B cell (primary cell): ENCODE data around the gene ZNF780A. TPM values are rescaled to one million over a fixed set of nuclear protein-coding genes. Genes with fewer than 3 reads are reported as not detected.

ENCODE experiments used
- ATAC-seq: fragments of 200-7000 bp; cut with Tn5 transposase; one replicate; pipeline ENCODE4 v1.10.0; 2021; ENCODE audit warnings: low read depth, mild to moderate bottlenecking, moderate number of reproducible peaks, moderate library complexity
- CTCF ChIA-PET: fragments of 350-600 bp; sonication (Branson Sonifier 250); formaldehyde crosslinking; loops from one replicate; lab custom pipeline; 2021; ENCODE audit warnings: antibody characterized with exemption, inconsistent platforms; lab: Charles Lee
- POLR2A ChIA-PET: fragments of 350-600 bp; sonication (Branson Sonifier 250); formaldehyde crosslinking; loops from one replicate; lab custom pipeline; 2021; ENCODE audit warnings: antibody characterized with exemption; lab: Charles Lee
- DNase-seq: peaks from one replicate; pipeline ENCODE4 v3.0.0; 2013
- H2AFZ ChIP-seq: 2 replicates; pipeline ENCODE4 v1.6.1; 2012; ENCODE audit warnings: mild to moderate bottlenecking, low read depth, low read length; ENCODE audit not compliant: insufficient read depth, poor library complexity, severe bottlenecking
- H3K27ac ChIP-seq, 2 donors: 1 replicate in 1 of 2; 2 replicates in 1 of 2; pipeline ENCODE4 v1.5.1; 2012 to 2013; ENCODE audit warnings: low read length in 2 of 2, mild to moderate bottlenecking in 2 of 2, moderate library complexity in 1 of 2
- H3K27me3 ChIP-seq, 4 experiments: fragments of 200-600 bp in 1 of 4; sonication (generic) in 1 of 4; replicated peaks in 1 of 4; 1 replicate in 2 of 4; 2 replicates in 2 of 4; pipeline versions ENCODE4 v1.6.1 to v1.7.0; 2013 to 2016; ENCODE audit warnings: low read length in 3 of 4, mild to moderate bottlenecking in 2 of 4, mixed read lengths in 1 of 4, moderate library complexity in 1 of 4; ENCODE audit not compliant: insufficient read depth in 4 of 4, control insufficient read depth in 3 of 4; ENCODE audit errors: control extremely low read depth in 1 of 4
- H3K36me3 ChIP-seq, 2 experiments: replicated peaks in 1 of 2; 1 replicate in 1 of 2; 2 replicates in 1 of 2; pipeline versions ENCODE4 v1.6.1 to v1.7.1; 2013; ENCODE audit warnings: low read length in 1 of 2; ENCODE audit not compliant: insufficient read depth in 2 of 2, control insufficient read depth in 1 of 2; ENCODE audit errors: control extremely low read depth in 1 of 2, extremely low read depth in 1 of 2
- H3K4me1 ChIP-seq, 2 donors: fragments of 200-600 bp in 1 of 2; sonication (generic) in 1 of 2; 1 replicate in 1 of 2; 2 replicates in 1 of 2; pipeline versions ENCODE4 v1.5.1 to v1.6.1; 2013 to 2017; ENCODE audit warnings: low read length in 2 of 2; ENCODE audit not compliant: control insufficient read depth in 2 of 2, insufficient read depth in 2 of 2
- H3K4me2 ChIP-seq: replicated peaks from 2 replicates; pipeline ENCODE3; 2012; ENCODE audit warnings: mild to moderate bottlenecking, low read depth, low read length; ENCODE audit not compliant: poor library complexity, severe bottlenecking
- H3K4me3 ChIP-seq, 5 experiments: fragments of 200-600 bp in 1 of 5; sonication (generic) in 1 of 5; 1 replicate in 3 of 5; 2 replicates in 2 of 5; pipeline versions ENCODE4 v1.5.1 to v1.7.0; 2011 to 2016; ENCODE audit warnings: low read length in 4 of 5, mild to moderate bottlenecking in 4 of 5, low read depth in 2 of 5, control low read depth in 1 of 5, moderate library complexity in 1 of 5; ENCODE audit not compliant: insufficient read depth in 1 of 5; ENCODE audit errors: control extremely low read depth in 1 of 5, extremely low read depth in 1 of 5
- H3K79me2 ChIP-seq: fragments of 200-600 bp; sonication (generic); one replicate; pipeline ENCODE4 v1.6.0; 2016; ENCODE audit warnings: low read length; ENCODE audit not compliant: control insufficient read depth, insufficient read depth
- H3K9ac ChIP-seq: fragments of 200-600 bp; sonication (generic); 2 replicates; pipeline ENCODE4 v1.6.1; 2017; ENCODE audit warnings: mild to moderate bottlenecking, low read length, moderate library complexity
- H3K9me3 ChIP-seq, 3 donors: one replicate each; pipeline versions ENCODE4 v1.6.1 to v1.7.1; 2013; ENCODE audit warnings: low read length in 2 of 3; ENCODE audit not compliant: control insufficient read depth in 2 of 3, insufficient read depth in 1 of 3; ENCODE audit errors: control extremely low read depth in 1 of 3
- H4K20me1 ChIP-seq: 2 replicates; pipeline ENCODE4 v1.6.0; 2012; ENCODE audit warnings: mild to moderate bottlenecking, low read length; ENCODE audit not compliant: insufficient read depth, control insufficient read depth, poor library complexity, severe bottlenecking
- H3K27ac Mint-ChIP-seq: one replicate; pipeline ENCODE4 v1.8.0; 2021; ENCODE audit warnings: mixed read lengths
- H3K27me3 Mint-ChIP-seq: one replicate; pipeline ENCODE4 v1.8.0; 2021; ENCODE audit warnings: mixed read lengths
- H3K4me1 Mint-ChIP-seq: one replicate; pipeline ENCODE4 v1.8.0; 2021; ENCODE audit warnings: mixed read lengths
- H3K4me3 Mint-ChIP-seq: one replicate; pipeline ENCODE4 v1.8.0; 2021; ENCODE audit warnings: mixed read lengths
- H3K9me3 Mint-ChIP-seq: one replicate; pipeline ENCODE4 v1.8.0; 2022; ENCODE audit warnings: mixed read lengths; ENCODE audit not compliant: insufficient read depth
- EZH2 ChIP-seq: IDR thresholded peaks from 2 replicates; pipeline ENCODE4 v1.6.1; 2012; ENCODE audit warnings: borderline replicate concordance, low read depth, mild to moderate bottlenecking, moderate library complexity, low read length; ENCODE audit not compliant: insufficient read depth, poor library complexity, severe bottlenecking
- WGBS: methylation state at CpG from one replicate; pipeline ENCODE4 v1.1.5; 2013; ENCODE audit warnings: missing lambda C conversion rate; ENCODE audit not compliant: insufficient coverage; 5-methylcytosine and 5-hydroxymethylcytosine counted together
- intact Hi-C: fragments of 100-400 bp; cut with micrococcal nuclease; formaldehyde crosslinking; loops from one replicate; pipeline ENCODE4 v1.10.0; 2022
- polyA plus RNA-seq: library from polyadenylated mRNA; depleted of rRNA; stranded (reverse); fragments of >200 nt; gene quantifications from 2 replicates; pipeline ENCODE4 v1.2.3, GENCODE V29; 2012
- total RNA-seq, 2 donors: library from RNA; stranded (reverse); fragments of 120-200 nt in 1 of 2; gene quantifications; 1 replicate in 1 of 2; 2 replicates in 1 of 2; pipeline versions ENCODE4 v1.2.3 to v1.2.4, GENCODE V29; 2013 to 2022
- TF ChIP-seq, protein P1 (sequence below): fragments of 200-600 bp; IDR thresholded peaks from one replicate; pipeline ENCODE4 v1.8.0; 2022; ENCODE audit warnings: antibody characterized with exemption, mild to moderate bottlenecking

ZNF780A gene
- total and polyA plus RNA-seq, 2 donors (not counting 1 experiment from before 2014, with no cell fraction given) = 9.2 to 32.8 TPM

DNA sequence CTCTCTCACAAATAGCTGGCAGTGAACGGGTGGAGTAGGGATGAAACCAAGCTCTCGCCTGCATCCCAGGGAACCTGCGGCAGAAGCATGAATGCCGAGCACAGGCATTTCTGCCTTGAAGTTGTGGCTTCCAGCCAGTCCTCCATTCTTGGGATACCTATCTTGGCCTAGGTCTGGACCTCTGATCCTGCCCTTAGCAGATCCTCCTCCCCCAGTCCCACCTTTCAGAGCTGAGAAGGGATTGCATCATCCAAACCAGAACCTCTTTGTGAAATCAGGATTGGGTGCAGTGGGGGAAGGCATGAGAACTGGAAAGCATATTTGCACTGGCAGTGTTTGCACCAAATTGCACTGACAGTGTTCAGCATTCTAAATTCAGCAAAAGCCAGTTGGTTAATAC lies 5.8 kb downstream of the ZNF780A start:
- Histone ChIP-seq H3K27ac (no peak overlapping the region), H3K79me2 (peaks cover 10% of the 10 kb centered on the region), H3K9me3 (peaks cover 1 to 3% (median 2%) of the 10 kb centered on the region in 3 donors), H3K4me3 (no peak overlapping the region), H4K20me1 (no peaks in the 10 kb centered on the region), H3K4me1 (peaks cover 11 to 13% of the 10 kb centered on the region in 2 donors), H2AFZ (no peak overlapping the region), H3K27me3 (no peaks in the 10 kb centered on the region), H3K4me2 (no peak overlapping the region), H3K9ac (no peak overlapping the region), H3K36me3 (peaks cover 11 to 42% of the 10 kb centered on the region in 2 experiments)
- no peak overlapping the region for H3K4me3 Mint-ChIP-seq
- no peak overlapping the region for H3K27ac Mint-ChIP-seq
- ATAC-seq (no peak), DNase-seq (no peak)
- TF ChIP-seq, protein P1, sequence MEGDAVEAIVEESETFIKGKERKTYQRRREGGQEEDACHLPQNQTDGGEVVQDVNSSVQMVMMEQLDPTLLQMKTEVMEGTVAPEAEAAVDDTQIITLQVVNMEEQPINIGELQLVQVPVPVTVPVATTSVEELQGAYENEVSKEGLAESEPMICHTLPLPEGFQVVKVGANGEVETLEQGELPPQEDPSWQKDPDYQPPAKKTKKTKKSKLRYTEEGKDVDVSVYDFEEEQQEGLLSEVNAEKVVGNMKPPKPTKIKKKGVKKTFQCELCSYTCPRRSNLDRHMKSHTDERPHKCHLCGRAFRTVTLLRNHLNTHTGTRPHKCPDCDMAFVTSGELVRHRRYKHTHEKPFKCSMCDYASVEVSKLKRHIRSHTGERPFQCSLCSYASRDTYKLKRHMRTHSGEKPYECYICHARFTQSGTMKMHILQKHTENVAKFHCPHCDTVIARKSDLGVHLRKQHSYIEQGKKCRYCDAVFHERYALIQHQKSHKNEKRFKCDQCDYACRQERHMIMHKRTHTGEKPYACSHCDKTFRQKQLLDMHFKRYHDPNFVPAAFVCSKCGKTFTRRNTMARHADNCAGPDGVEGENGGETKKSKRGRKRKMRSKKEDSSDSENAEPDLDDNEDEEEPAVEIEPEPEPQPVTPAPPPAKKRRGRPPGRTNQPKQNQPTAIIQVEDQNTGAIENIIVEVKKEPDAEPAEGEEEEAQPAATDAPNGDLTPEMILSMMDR = no peak
- no peak for TF ChIP-seq EZH2
- intact Hi-C loops = no loop called here
- H3K4me1 Mint-ChIP-seq = peaks cover 32% of the 10 kb centered on the region
- 100% methylated on average over 4 of the region's 4 CpGs for WGBS
- POLR2A ChIA-PET = no interaction called here
- no peaks in the 10 kb centered on the region for H3K27me3 Mint-ChIP-seq
- peaks cover 3% of the 10 kb centered on the region for H3K9me3 Mint-ChIP-seq
- CTCF ChIA-PET = no interaction called here

DNA sequence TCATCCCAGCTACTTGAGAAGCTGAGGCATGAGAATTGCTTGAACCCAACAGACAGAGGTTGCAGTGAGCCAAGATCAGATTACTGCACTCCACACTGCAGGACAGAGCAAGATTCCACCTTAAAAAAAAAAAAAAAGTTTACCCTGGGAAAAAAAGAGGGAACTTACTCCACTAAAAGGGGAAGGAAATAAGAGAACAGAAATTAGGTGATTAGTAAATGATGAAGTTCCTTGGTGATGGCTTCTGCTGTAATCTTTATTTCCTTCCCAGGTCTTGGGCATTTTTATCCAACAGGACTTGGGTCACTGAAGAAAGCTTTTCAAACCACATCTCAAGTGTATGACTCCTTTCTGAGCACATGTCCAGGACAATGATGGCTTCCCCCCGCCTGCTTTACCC lies 9.3 kb downstream of the ZNF780A start:
- intact Hi-C loops = no loop called here
- Histone ChIP-seq H3K27me3 (no peaks in the 10 kb centered on the region), H3K9ac (no peak overlapping the region), H4K20me1 (no peaks in the 10 kb centered on the region), H3K36me3 (peaks cover 19 to 69% of the 10 kb centered on the region in 2 experiments), H3K4me1 (peaks cover 4 to 5% of the 10 kb centered on the region in 2 donors), H3K79me2 (peaks cover 4% of the 10 kb centered on the region), H3K4me3 (no peak overlapping the region), H2AFZ (no peak overlapping the region), H3K27ac (no peak overlapping the region), H3K9me3 (peaks cover 10 to 12% (median 12%) of the 10 kb centered on the region in 3 donors), H3K4me2 (no peak overlapping the region)
- POLR2A ChIA-PET = no interaction called here
- Mint-ChIP-seq H3K4me3 (no peak overlapping the region), H3K4me1 (peaks cover 9% of the 10 kb centered on the region), H3K9me3 (peaks cover 18% of the 10 kb centered on the region), H3K27me3 (no peaks in the 10 kb centered on the region), H3K27ac (peak overlapping the region; percentile 29)
- DNase-seq (no peak), ATAC-seq (no peak)
- CTCF ChIA-PET = interaction anchor here (0.7 kb wide), 1 partner anchor 14 kb away, joined by 3 read pairs; no protein-coding TSS in a partner anchor
- TF ChIP-seq, protein P1 = no peak
- TF ChIP-seq EZH2 = no peak
- WGBS = 100% methylated on average over 1 of the region's 1 CpG
